Activated CD4-positive, CD25-positive, alpha-beta regulatory T cell treated with anti-CD3 and anti-CD28 coated beads, Interleukin-2, amount 50 U/mL, for 24 hours (primary cell): ENCODE measurements around the gene CHMP4A.

ENCODE experiments used
- ATAC-seq, 2 donors: fragments of 150-1000 bp; cut with Tn5 transposase; one replicate each; pipeline ENCODE4 v1.10.0; 2021; ENCODE audit warnings: mild to moderate bottlenecking in 1 of 2, moderate library complexity in 1 of 2

Gene CHMP4A

GRCh38 chr14:24194873-24195185, 18.5 kb downstream of the CHMP4A start:
- ATAC-seq = no peak

GRCh38 chr14:24194186-24194872, 19.0 kb downstream of the CHMP4A start:
- ATAC-seq = no peak

GRCh38 chr14:24192933-24193332, 20.4 kb downstream of the CHMP4A start:
- ATAC-seq = no peak

GRCh38 chr14:24190416-24190815, 22.9 kb downstream of the CHMP4A start:
- ATAC-seq = no peak

- no peak for ATAC-seq
These were observed 23.8 kb downstream of the CHMP4A start for GRCh38 chr14:24189460-24189859.

GRCh38 chr14:24189059-24189375, 24.3 kb downstream of the CHMP4A start:
- no peak for ATAC-seq

GRCh38 chr14:24188251-24189058, 24.8 kb downstream of the CHMP4A start, which contains the start of gene IPO4:
Gene IPO4 (minus strand): TSS chr14:24188816. CDS start chr14:24188787, 29 bp downstream.
- ATAC-seq = peak; percentile 93 to 94

- no peak for ATAC-seq
These were observed 25.8 kb downstream of the CHMP4A start for GRCh38 chr14:24187539-24187915.

- no peak for ATAC-seq
These were observed 26.3 kb downstream of the CHMP4A start for GRCh38 chr14:24186831-24187538.

GRCh38 chr14:24185741-24186140, 27.5 kb downstream of the CHMP4A start:
- ATAC-seq = no peak

GRCh38 chr14:24185026-24185425, 28.3 kb downstream of the CHMP4A start:
- ATAC-seq = no peak

- ATAC-seq = no peak
These were observed 29.0 kb downstream of the CHMP4A start for GRCh38 chr14:24184104-24184970.

- ATAC-seq = no peak
These were observed 30.2 kb downstream of the CHMP4A start for GRCh38 chr14:24183014-24183481.

GRCh38 chr14:24182110-24182882, 31.0 kb downstream of the CHMP4A start:
- no peak for ATAC-seq

- ATAC-seq = no peak
These were observed 31.8 kb downstream of the CHMP4A start for GRCh38 chr14:24181371-24182077.

- ATAC-seq = peak in 1 of 2 donors; percentile 6
These were observed 33.1 kb downstream of the CHMP4A start for GRCh38 chr14:24179961-24180796.

- no peak for ATAC-seq
These were observed 33.9 kb downstream of the CHMP4A start for GRCh38 chr14:24179294-24179960.

- ATAC-seq = no peak
These were observed 34.7 kb downstream of the CHMP4A start for GRCh38 chr14:24178399-24179178.

- ATAC-seq = no peak
These were observed 35.4 kb downstream of the CHMP4A start for GRCh38 chr14:24177891-24178290.
